H1 (cell line): ENCODE measurements around the gene UBALD1. TPM values are rescaled to one million over a fixed set of nuclear protein-coding genes. Genes with fewer than 3 reads are reported as not detected.

Experiments
- CTCF ChIA-PET: fragments of 300-600 bp; sonication (Branson Sonifier 250); formaldehyde crosslinking; loops from one replicate; lab custom pipeline; 2021; ENCODE audit not compliant: partially characterized antibody; lab: Charles Lee
- POLR2A ChIA-PET: fragments of 300-600 bp; sonication (Branson Sonifier 250); formaldehyde crosslinking; loops from one replicate; lab custom pipeline; 2021; ENCODE audit warnings: inconsistent platforms; ENCODE audit not compliant: partially characterized antibody; lab: Charles Lee
- DNase-seq, 2 experiments: peaks; one replicate each; pipeline versions ENCODE4 v3.0.0 to v3.0.0-alpha.2; 2010 to 2022; ENCODE audit warnings: low spot score in 2 of 2, low read depth in 1 of 2, mixed read lengths in 1 of 2
- FAIRE-seq: peaks from 2 replicates; lab custom pipeline; 2011; peaks lifted over from hg19 to GRCh38; lab: Jason Lieb, UNC
- H2AFZ ChIP-seq: 2 replicates; pipeline ENCODE4 v1.8.1; 2012; ENCODE audit warnings: low read length, inconsistent platforms
- H2AK5ac ChIP-seq: 2 replicates; pipeline ENCODE4 v1.6.1; 2013; ENCODE audit warnings: low read depth, low read length
- H2BK120ac ChIP-seq: replicated peaks from 2 replicates; pipeline ENCODE3; 2013; ENCODE audit warnings: low read depth, low read length, inconsistent platforms
- H2BK12ac ChIP-seq: 2 replicates; pipeline ENCODE4 v1.6.1; 2013; ENCODE audit warnings: low read depth, low read length
- H2BK15ac ChIP-seq: 2 replicates; pipeline ENCODE4 v1.6.1; 2013; ENCODE audit warnings: low read length
- H2BK20ac ChIP-seq: 2 replicates; pipeline ENCODE4 v1.6.1; 2013; ENCODE audit warnings: low read length
- H2BK5ac ChIP-seq: 2 replicates; pipeline ENCODE4 v1.6.1; 2013; ENCODE audit warnings: low read depth, low read length
- H3K14ac ChIP-seq: 2 replicates; pipeline ENCODE4 v1.6.1; 2013; ENCODE audit warnings: inconsistent platforms; ENCODE audit not compliant: insufficient read length
- H3K18ac ChIP-seq: 2 replicates; pipeline ENCODE4 v1.6.1; 2013; ENCODE audit warnings: low read length; ENCODE audit errors: extremely low read depth
- H3K23ac ChIP-seq: 2 replicates; pipeline ENCODE4 v1.6.1; 2013; ENCODE audit warnings: inconsistent platforms; ENCODE audit not compliant: insufficient read length
- H3K23me2 ChIP-seq: 2 replicates; pipeline ENCODE4 v1.6.1; 2013; ENCODE audit warnings: low read depth, low read length
- H3K27ac ChIP-seq: 2 replicates; pipeline ENCODE4 v1.6.1; 2011; ENCODE audit warnings: low read depth, low read length, inconsistent platforms
- H3K27me3 ChIP-seq, 4 experiments: replicated peaks in 1 of 4; 1 replicate in 1 of 4; 2 replicates in 3 of 4; pipeline versions ENCODE4 v1.6.1 to v1.8.1; 2011 to 2013; ENCODE audit warnings: low read length in 3 of 4, mild to moderate bottlenecking in 3 of 4, inconsistent platforms in 2 of 4, mixed read lengths in 2 of 4, moderate library complexity in 1 of 4; ENCODE audit not compliant: control insufficient read depth in 3 of 4, insufficient read depth in 3 of 4; ENCODE audit errors: extremely low read depth in 1 of 4
- H3K36me3 ChIP-seq, 4 experiments: 2 replicates each; pipeline versions ENCODE4 v1.6.1 to v1.8.1; 2011 to 2013; ENCODE audit warnings: mild to moderate bottlenecking in 4 of 4, low read length in 3 of 4, moderate library complexity in 2 of 4, control low read depth in 1 of 4, inconsistent platforms in 1 of 4; ENCODE audit not compliant: insufficient read depth in 4 of 4, control insufficient read depth in 2 of 4
- H3K4ac ChIP-seq: replicated peaks from 2 replicates; pipeline ENCODE3; 2013; ENCODE audit warnings: low read length, low read depth, mixed read lengths, inconsistent platforms; ENCODE audit not compliant: insufficient read length
- H3K4me1 ChIP-seq, 4 experiments: replicated peaks in 1 of 4; 1 replicate in 1 of 4; 2 replicates in 3 of 4; pipeline versions ENCODE4 v1.6.1 to v1.8.1; 2011 to 2013; ENCODE audit warnings: low read length in 3 of 4, inconsistent platforms in 2 of 4, mixed read lengths in 1 of 4; ENCODE audit not compliant: insufficient read depth in 4 of 4, control insufficient read depth in 3 of 4
- H3K4me2 ChIP-seq, 2 experiments: 2 replicates each; pipeline versions ENCODE4 v1.6.1 to v1.8.1; 2011 to 2013; ENCODE audit warnings: low read depth in 2 of 2, low read length in 2 of 2, control low read depth in 1 of 2, inconsistent platforms in 1 of 2, mild to moderate bottlenecking in 1 of 2; ENCODE audit not compliant: insufficient read depth in 1 of 2
- H3K4me3 ChIP-seq, 4 experiments: fragments of 200-600, 300-600 bp in 1 of 4; sonication (generic), shearing (Covaris generic), sonication (Bioruptor Twin) in 1 of 4; 2 replicates each; pipeline versions ENCODE4 v1.5.1 to v1.8.1; 2011 to 2016; ENCODE audit warnings: low read length in 4 of 4, low read depth in 3 of 4, control low read depth in 2 of 4, inconsistent platforms in 2 of 4, mild to moderate bottlenecking in 2 of 4, mixed read lengths in 1 of 4, moderate library complexity in 1 of 4; ENCODE audit not compliant: insufficient read depth in 2 of 4; ENCODE audit errors: extremely low read depth in 1 of 4
- H3K56ac ChIP-seq: replicated peaks from 2 replicates; pipeline ENCODE3; 2013; ENCODE audit warnings: low read depth, mild to moderate bottlenecking, mixed read lengths, low read length, inconsistent platforms; ENCODE audit not compliant: insufficient read length
- H3K79me1 ChIP-seq: 2 replicates; pipeline ENCODE4 v1.6.1; 2013; ENCODE audit warnings: low read depth, low read length, control low read depth
- H3K79me2 ChIP-seq, 2 experiments: 2 replicates each; pipeline versions ENCODE4 v1.6.1 to v1.8.1; 2012 to 2013; ENCODE audit warnings: low read length in 2 of 2, mild to moderate bottlenecking in 2 of 2, inconsistent platforms in 1 of 2; ENCODE audit not compliant: insufficient read depth in 2 of 2, control insufficient read depth in 1 of 2
- H3K9ac ChIP-seq, 4 experiments: replicated peaks in 1 of 4; 1 replicate in 1 of 4; 2 replicates in 3 of 4; pipeline versions ENCODE4 v1.6.1 to v1.8.1; 2011 to 2013; ENCODE audit warnings: low read depth in 3 of 4, low read length in 3 of 4, control low read depth in 2 of 4, mild to moderate bottlenecking in 2 of 4, moderate library complexity in 2 of 4, inconsistent platforms in 1 of 4; ENCODE audit errors: extremely low read depth in 1 of 4
- H3K9me3 ChIP-seq, 2 experiments: 2 replicates each; pipeline versions ENCODE4 v1.6.1 to v1.8.1; 2012 to 2013; ENCODE audit warnings: mild to moderate bottlenecking in 2 of 2, moderate library complexity in 2 of 2, control low read depth in 1 of 2, inconsistent platforms in 1 of 2, low read depth in 1 of 2, low read length in 1 of 2, mixed read lengths in 1 of 2; ENCODE audit not compliant: insufficient read depth in 2 of 2
- H4K20me1 ChIP-seq, 2 experiments: replicated peaks in 1 of 2; 2 replicates each; pipeline versions ENCODE3 to v1.8.1; 2011 to 2013; ENCODE audit warnings: inconsistent platforms in 2 of 2, low read length in 2 of 2, mild to moderate bottlenecking in 1 of 2; ENCODE audit not compliant: insufficient read depth in 2 of 2, control insufficient read depth in 1 of 2
- H4K5ac ChIP-seq: 2 replicates; pipeline ENCODE4 v1.6.1; 2013; ENCODE audit warnings: low read length, low read depth, mixed read lengths, inconsistent platforms; ENCODE audit not compliant: insufficient read length
- H4K8ac ChIP-seq: 2 replicates; pipeline ENCODE4 v1.8.0; 2013; ENCODE audit warnings: mild to moderate bottlenecking, moderate library complexity, low read length, inconsistent platforms; ENCODE audit not compliant: insufficient read depth; ENCODE audit errors: extremely low read depth
- H4K91ac ChIP-seq: replicated peaks from 2 replicates; pipeline ENCODE3; 2013; ENCODE audit warnings: low read length, mixed read lengths, inconsistent platforms; ENCODE audit not compliant: insufficient read length
- CHD2 ChIP-seq: IDR thresholded peaks from 2 replicates; pipeline ENCODE4 v1.6.1; 2012; ENCODE audit warnings: low read length, improper control_type of control experiment
- CREB1 ChIP-seq: IDR thresholded peaks from 2 replicates; pipeline ENCODE4 v1.6.1; 2012; ENCODE audit warnings: inconsistent platforms
- EP300 ChIP-seq, 2 experiments: IDR thresholded peaks; 1 replicate in 1 of 2; 2 replicates in 1 of 2; pipeline ENCODE4 v1.6.1; 2011 to 2012; ENCODE audit warnings: low read depth in 2 of 2, low read length in 2 of 2, mild to moderate bottlenecking in 2 of 2, borderline replicate concordance in 1 of 2, inconsistent platforms in 1 of 2, moderate library complexity in 1 of 2
- FOSL1 ChIP-seq: IDR thresholded peaks from 2 replicates; pipeline ENCODE4 v1.6.1; 2011; ENCODE audit warnings: mild to moderate bottlenecking, low read depth, low read length, moderate library complexity; ENCODE audit not compliant: insufficient read depth
- HDAC2 ChIP-seq, 2 experiments: fragments of 300-600 bp in 1 of 2; sonication (generic) in 1 of 2; IDR thresholded peaks; 2 replicates each; pipeline ENCODE4 v1.6.1; 2011 to 2012; ENCODE audit warnings: low read depth in 2 of 2, low read length in 2 of 2, mild to moderate bottlenecking in 2 of 2, moderate library complexity in 2 of 2, borderline replicate concordance in 1 of 2, inconsistent platforms in 1 of 2
- MAX ChIP-seq: IDR thresholded peaks from 2 replicates; pipeline ENCODE4 v1.6.1; 2012; ENCODE audit warnings: inconsistent platforms
- SUZ12 ChIP-seq: fragments of 200-600 bp; sonication (generic); IDR thresholded peaks from 2 replicates; pipeline ENCODE4 v1.6.1; 2012; ENCODE audit warnings: mild to moderate bottlenecking, inconsistent platforms, low read length, moderate library complexity, mixed read lengths
- TAF7 ChIP-seq: optimal IDR thresholded peaks from 2 replicates; pipeline ENCODE3; 2011; ENCODE audit warnings: low read depth, mild to moderate bottlenecking, inconsistent platforms, low read length, moderate library complexity, borderline replicate concordance
- TBP ChIP-seq: IDR thresholded peaks from 2 replicates; pipeline ENCODE4 v1.6.1; 2011; ENCODE audit warnings: low read depth, low read length, improper control_type of control experiment
- YY1 ChIP-seq: IDR thresholded peaks from 2 replicates; pipeline ENCODE4 v1.6.1; 2011; ENCODE audit warnings: low read depth, mild to moderate bottlenecking, low read length
- WGBS, 2 experiments: shearing (Covaris generic) in 1 of 2; methylation state at CpG; one replicate each; pipeline versions ENCODE4 v1.1.6 to v1.1.7; 2013 to 2015; ENCODE audit warnings: low lambda C conversion rate in 2 of 2, mixed read lengths in 2 of 2, inconsistent platforms in 1 of 2, low coverage in 1 of 2, missing lambda C conversion rate in 1 of 2; ENCODE audit not compliant: insufficient replicate concordance in 2 of 2, insufficient coverage in 1 of 2, insufficient read length in 1 of 2; ENCODE audit errors: extremely low coverage in 1 of 2, missing lambda C conversion rate in 1 of 2; 5-methylcytosine and 5-hydroxymethylcytosine counted together
- polyA plus RNA-seq, 7 experiments: library from polyadenylated mRNA; depleted of rRNA in 3 of 7; stranded (reverse) in 5 of 7; unstranded in 2 of 7; fragments of >200 nt in 5 of 7; fragments of 200-250 nt in 2 of 7; gene quantifications; 1 replicate in 5 of 7; 2 replicates in 1 of 7; 4 replicates in 1 of 7; pipeline versions ENCODE4 v1.2.1 to v1.2.3, GENCODE V29; 2011 to 2013; ENCODE audit warnings: missing spikeins in 2 of 7, mixed read lengths in 2 of 7
- total RNA-seq: library from RNA; stranded (reverse); fragmentation: NEBNext Ultra II Directional; extraction: Animal tissue kit (Norgen Biotek cat#: 25700); gene quantifications from 2 replicates; pipeline ENCODE4 v1.2.1, GENCODE V29; 2021

The UBALD1 gene
- total and polyA plus RNA-seq, 2 of the 8 experiments (the other 6 are each of a cell fraction or from before 2014, with no cell fraction given), result 28.6 to 62.0 TPM

- Histone ChIP-seq H3K79me2 (peaks cover 0 to 3% of the 10 kb centered on the region in 2 experiments; a peak in 1 of 4 replicates), H4K5ac (no peak overlapping the region), H3K27me3 (no peaks in the 10 kb centered on the region), H3K79me1 (no peaks in the 10 kb centered on the region), H2BK20ac (no peak overlapping the region), H3K9me3 (no peaks in the 10 kb centered on the region), H2BK15ac (no peak overlapping the region), H2BK120ac (no peak overlapping the region), H3K9ac (no peak overlapping the region; a peak in 1 of 7 replicates), H3K36me3 (peaks cover 0 to 15% (median 10%) of the 10 kb centered on the region in 4 experiments; a peak in 7 of 8 replicates), H3K14ac (no peak overlapping the region), H4K20me1 (peaks cover 4 to 10% of the 10 kb centered on the region in 2 experiments), H3K4me2 (no peak overlapping the region), H3K4me3 (no peak overlapping the region), H2BK5ac (no peak overlapping the region), H3K27ac (no peak overlapping the region), H3K23me2 (no peaks in the 10 kb centered on the region), H2AFZ (no peak overlapping the region), H4K91ac (no peak overlapping the region), H3K4me1 (peaks cover 0 to 2% (median 0%) of the 10 kb centered on the region in 4 experiments; a peak in 2 of 7 replicates), H2AK5ac (no peak overlapping the region), H3K23ac (no peak overlapping the region), H3K4ac (no peak overlapping the region), H2BK12ac (no peak overlapping the region), H4K8ac (no peak overlapping the region), H3K56ac (no peak overlapping the region), H3K18ac (no peak overlapping the region)
- WGBS, 2 experiments, result 94% methylated on average over 9 of the region's 12 CpGs; no CpG with 5 or more reads in 1 of the 2 experiments
- CTCF ChIA-PET, result interaction anchor here (0.8 to 1.6 kb wide), 4 partner anchors 9 to 31 kb away, joined by 3 to 6 read pairs (median 4); partner anchors contain the start of gene MGRN1
- no peak for TF ChIP-seq TBP
- TF ChIP-seq CHD2, result no peak
- no peak for TF ChIP-seq HDAC2 (IDR thresholded peaks at IDR 0.05; ENCODE audit: borderline replicate concordance in 1 of 2, low read depth in 2 of 2, low read length in 2 of 2)
- TF ChIP-seq YY1, result no peak
- no peak for TF ChIP-seq MAX
- TF ChIP-seq FOSL1, result no peak
- TF ChIP-seq EP300 (IDR thresholded peaks at IDR 0.05; ENCODE audit: borderline replicate concordance in 1 of 2, low read depth in 2 of 2, low read length in 2 of 2), result no peak
- TF ChIP-seq SUZ12, result no peak
- TF ChIP-seq TAF7, result no peak
- no peak for TF ChIP-seq CREB1
- DNase-seq (no peak), FAIRE-seq (no peak)
- POLR2A ChIA-PET, result interaction anchor here (0.6 kb wide), 1 partner anchor 750 kb away, joined by 3 read pairs; no protein-coding TSS in a partner anchor
These were observed 40.4 kb upstream of the UBALD1 start for GRCh38 chr16:4654964-4655590.
